Keratinocyte (primary cell): ENCODE data around the gene RASA3. TPM values are rescaled to one million over a fixed set of nuclear protein-coding genes. Genes with fewer than 3 reads are reported as not detected.

Experiments
- DNase-seq: peaks from one replicate; pipeline ENCODE4 v3.0.0-alpha.2; 2011; ENCODE audit warnings: low read depth, missing footprints, low spot score
- FAIRE-seq: peaks from 2 replicates; lab custom pipeline; 2011; peaks lifted over from hg19 to GRCh38; lab: Jason Lieb, UNC
- H2AFZ ChIP-seq: 2 replicates; pipeline ENCODE4 v1.6.0; 2012; ENCODE audit warnings: low read length, control low read depth, inconsistent platforms; ENCODE audit not compliant: control insufficient read depth
- H3K27ac ChIP-seq: 2 replicates; pipeline ENCODE4 v1.5.1; 2011; ENCODE audit warnings: low read length; ENCODE audit not compliant: control insufficient read depth, insufficient read depth
- H3K27me3 ChIP-seq: 3 replicates; pipeline ENCODE4 v1.6.0; 2011; ENCODE audit warnings: low read length; ENCODE audit not compliant: control insufficient read depth, insufficient read depth; ENCODE audit errors: extremely low read depth
- H3K36me3 ChIP-seq, 2 experiments: 2 replicates in 1 of 2; 3 replicates in 1 of 2; pipeline ENCODE4 v1.5.1; 2011; ENCODE audit warnings: low read length in 2 of 2, mild to moderate bottlenecking in 1 of 2; ENCODE audit not compliant: control insufficient read depth in 2 of 2, insufficient read depth in 2 of 2; ENCODE audit errors: extremely low read depth in 1 of 2
- H3K4me1 ChIP-seq: 3 replicates; pipeline ENCODE4 v1.5.1; 2011; ENCODE audit warnings: low read length; ENCODE audit not compliant: control insufficient read depth, insufficient read depth; ENCODE audit errors: extremely low read depth
- H3K4me2 ChIP-seq: 3 replicates; pipeline ENCODE4 v1.6.0; 2011; ENCODE audit warnings: low read depth, low read length; ENCODE audit not compliant: control insufficient read depth, insufficient read depth; ENCODE audit errors: extremely low read depth
- H3K4me3 ChIP-seq, 3 experiments: fragments of 200-600 bp in 1 of 3; sonication (generic) in 1 of 3; 2 replicates in 2 of 3; 3 replicates in 1 of 3; pipeline ENCODE4 v1.5.1; 2011 to 2016; ENCODE audit warnings: low read length in 3 of 3, mild to moderate bottlenecking in 3 of 3, control low read depth in 2 of 3, inconsistent platforms in 1 of 3, low read depth in 1 of 3, mixed read lengths in 1 of 3, mixed run types in 1 of 3, moderate library complexity in 1 of 3; ENCODE audit not compliant: control insufficient read depth in 2 of 3, insufficient read depth in 2 of 3; ENCODE audit errors: extremely low read depth in 1 of 3
- H3K79me2 ChIP-seq: 2 replicates; pipeline ENCODE4 v1.6.0; 2012; ENCODE audit warnings: low read length; ENCODE audit not compliant: control insufficient read depth, insufficient read depth
- H3K9ac ChIP-seq: 3 replicates; pipeline ENCODE4 v1.6.0; 2011; ENCODE audit warnings: low read length; ENCODE audit not compliant: control insufficient read depth, insufficient read depth; ENCODE audit errors: extremely low read depth
- H3K9me1 ChIP-seq: 3 replicates; pipeline ENCODE4 v1.6.0; 2011; ENCODE audit warnings: low read length; ENCODE audit not compliant: control insufficient read depth, insufficient read depth; ENCODE audit errors: extremely low read depth
- H3K9me3 ChIP-seq: 2 replicates; pipeline ENCODE4 v1.5.1; 2012; ENCODE audit warnings: low read depth, low read length; ENCODE audit not compliant: control insufficient read depth
- H4K20me1 ChIP-seq: 3 replicates; pipeline ENCODE4 v1.6.0; 2011; ENCODE audit warnings: low read length; ENCODE audit not compliant: control insufficient read depth, insufficient read depth; ENCODE audit errors: extremely low read depth
- EZH2 ChIP-seq: IDR thresholded peaks from one replicate; pipeline ENCODE4 v1.6.1; 2012; ENCODE audit warnings: inconsistent platforms, mild to moderate bottlenecking, low read length, moderate library complexity
- dilution Hi-C: fragments of 300-500 bp; cut with MboI; formaldehyde crosslinking; loops from one replicate; pipeline ENCODE4 v1.7.0; 2020; ENCODE audit warnings: low sequenced_read_pairs; ENCODE audit not compliant: extremely low pct_ligation_motif_present
- polyA plus RNA-seq, 5 experiments: library from polyadenylated mRNA; depleted of rRNA in 3 of 5; stranded (reverse) in 3 of 5; stranded (forward) in 1 of 5; unstranded in 1 of 5; fragments of >200 nt; gene quantifications; 1 replicate in 1 of 5; 2 replicates in 3 of 5; 3 replicates in 1 of 5; pipeline versions ENCODE4 v1.2.1 to v1.2.3, GENCODE V29; 2011 to 2012; ENCODE audit warnings: missing spikeins in 2 of 5, low read depth in 1 of 5, low replicate concordance in 1 of 5
- TF ChIP-seq, protein P1 (sequence below), 3 experiments: IDR thresholded peaks in 1 of 3; conservative IDR thresholded peaks in 1 of 3; optimal IDR thresholded peaks in 1 of 3; 2 replicates in 2 of 3; 3 replicates in 1 of 3; pipeline versions ENCODE3 to v1.5.1; 2011; ENCODE audit warnings: low read length in 3 of 3, mild to moderate bottlenecking in 3 of 3, moderate library complexity in 2 of 3, control low read depth in 1 of 3, inconsistent platforms in 1 of 3; ENCODE audit not compliant: insufficient read depth in 2 of 3; ENCODE audit errors: extremely low read depth in 1 of 3

Gene RASA3
- polyA plus RNA-seq, 1 donor (not counting 4 experiments of a cell fraction or from before 2014, with no cell fraction given) = 4.1 TPM

DNA sequence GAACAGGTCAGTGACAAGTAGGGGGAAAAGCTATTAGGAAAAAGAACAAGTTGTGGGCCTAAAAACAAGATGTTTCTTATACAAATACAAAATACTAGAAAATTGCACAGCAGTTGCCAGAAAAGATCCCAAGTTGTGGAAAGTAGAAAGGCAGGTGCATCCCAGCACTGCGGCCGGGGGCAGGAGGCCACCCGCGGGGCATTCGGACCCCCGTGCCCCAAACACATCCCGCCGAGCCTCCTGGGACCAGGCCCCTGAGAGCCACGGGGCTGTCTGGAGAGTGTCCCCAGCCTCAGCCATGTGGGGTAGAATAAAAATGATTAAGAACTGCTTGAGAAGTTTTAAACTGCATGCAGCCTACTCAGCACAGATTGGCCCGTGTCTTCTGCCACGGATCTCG lies 11.4 kb downstream of the RASA3 start:
- no peak overlapping the region for H3K27ac ChIP-seq
- no peaks in the 10 kb centered on the region for H3K9me1 ChIP-seq
- no peak overlapping the region for H2AFZ ChIP-seq
- H3K9ac ChIP-seq = no peak overlapping the region
- no peak for DNase-seq
- H3K27me3 ChIP-seq = no peaks in the 10 kb centered on the region
- H3K9me3 ChIP-seq = no peaks in the 10 kb centered on the region
- no peaks in the 10 kb centered on the region for H4K20me1 ChIP-seq
- H3K36me3 ChIP-seq = no peaks in the 10 kb centered on the region
- FAIRE-seq = no peak
- no peak for TF ChIP-seq EZH2
- TF ChIP-seq, protein P1, sequence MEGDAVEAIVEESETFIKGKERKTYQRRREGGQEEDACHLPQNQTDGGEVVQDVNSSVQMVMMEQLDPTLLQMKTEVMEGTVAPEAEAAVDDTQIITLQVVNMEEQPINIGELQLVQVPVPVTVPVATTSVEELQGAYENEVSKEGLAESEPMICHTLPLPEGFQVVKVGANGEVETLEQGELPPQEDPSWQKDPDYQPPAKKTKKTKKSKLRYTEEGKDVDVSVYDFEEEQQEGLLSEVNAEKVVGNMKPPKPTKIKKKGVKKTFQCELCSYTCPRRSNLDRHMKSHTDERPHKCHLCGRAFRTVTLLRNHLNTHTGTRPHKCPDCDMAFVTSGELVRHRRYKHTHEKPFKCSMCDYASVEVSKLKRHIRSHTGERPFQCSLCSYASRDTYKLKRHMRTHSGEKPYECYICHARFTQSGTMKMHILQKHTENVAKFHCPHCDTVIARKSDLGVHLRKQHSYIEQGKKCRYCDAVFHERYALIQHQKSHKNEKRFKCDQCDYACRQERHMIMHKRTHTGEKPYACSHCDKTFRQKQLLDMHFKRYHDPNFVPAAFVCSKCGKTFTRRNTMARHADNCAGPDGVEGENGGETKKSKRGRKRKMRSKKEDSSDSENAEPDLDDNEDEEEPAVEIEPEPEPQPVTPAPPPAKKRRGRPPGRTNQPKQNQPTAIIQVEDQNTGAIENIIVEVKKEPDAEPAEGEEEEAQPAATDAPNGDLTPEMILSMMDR (optimal IDR thresholded peaks at IDR 0.05 in 1 of 3, IDR thresholded peaks at IDR 0.05 in 1 of 3, conservative IDR thresholded peaks at IDR 0.05 in 1 of 3; ENCODE audit: extremely low read depth in 1 of 3, insufficient read depth in 2 of 3, low read length in 3 of 3) = no peak
- H3K79me2 ChIP-seq = peaks cover 7% of the 10 kb centered on the region
- H3K4me1 ChIP-seq = peaks cover 13% of the 10 kb centered on the region
- no peak overlapping the region for H3K4me3 ChIP-seq
- H3K4me2 ChIP-seq = no peak overlapping the region
- dilution Hi-C loops = loop anchor here (10.0 kb wide), 1 partner anchor 46 kb away; no protein-coding TSS in a partner anchor

DNA sequence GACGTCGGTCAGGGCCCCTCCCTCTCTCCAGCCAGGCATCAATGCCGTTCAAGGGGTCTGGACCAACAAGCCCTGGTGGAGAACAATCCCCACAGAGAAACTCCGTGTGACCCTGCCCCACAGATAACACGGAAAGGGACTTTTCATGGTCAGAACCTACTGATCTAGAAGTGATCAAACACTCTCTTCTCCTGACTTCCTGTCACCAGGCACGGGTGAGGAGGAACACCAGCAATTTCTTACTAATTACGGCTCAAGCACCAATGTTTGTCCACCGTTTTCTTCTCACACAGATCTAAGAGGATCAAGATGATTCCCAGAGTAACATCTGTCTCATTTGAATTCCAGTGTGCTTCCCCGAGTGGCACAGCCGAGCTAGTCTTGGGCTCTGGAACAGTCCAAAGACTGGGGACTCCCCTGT lies 11.8 kb downstream of the RASA3 start:
- no peaks in the 10 kb centered on the region for H3K9me3 ChIP-seq
- TF ChIP-seq, protein P1 (optimal IDR thresholded peaks at IDR 0.05 in 1 of 3, IDR thresholded peaks at IDR 0.05 in 1 of 3, conservative IDR thresholded peaks at IDR 0.05 in 1 of 3; ENCODE audit: extremely low read depth in 1 of 3, insufficient read depth in 2 of 3, low read length in 3 of 3) = no peak
- no peak for TF ChIP-seq EZH2
- dilution Hi-C loops = loop anchor here (10.0 kb wide), 1 partner anchor 46 kb away; no protein-coding TSS in a partner anchor
- DNase-seq = no peak
- H3K9me1 ChIP-seq = no peaks in the 10 kb centered on the region
- H3K36me3 ChIP-seq = no peaks in the 10 kb centered on the region
- H4K20me1 ChIP-seq = no peaks in the 10 kb centered on the region
- H3K79me2 ChIP-seq = peaks cover 7% of the 10 kb centered on the region
- no peak for FAIRE-seq
- no peak overlapping the region for H3K4me3 ChIP-seq
- H2AFZ ChIP-seq = no peak overlapping the region
- no peak overlapping the region for H3K4me2 ChIP-seq
- H3K27me3 ChIP-seq = no peaks in the 10 kb centered on the region
- H3K9ac ChIP-seq = no peak overlapping the region
- H3K4me1 ChIP-seq = peaks cover 17% of the 10 kb centered on the region
- no peak overlapping the region for H3K27ac ChIP-seq
